22Rv1 (cell line): ENCODE data around the gene MDK.
A peak's percentile ranks its signal among the peaks of the same experiment; 100 is the strongest.
"Not testable (repeated sequence)": the region's sequence is repeated elsewhere in the genome, so short reads cannot be mapped to it uniquely, and the experiment has no call there.

ENCODE experiments used
- H3K27ac ChIP-seq: fragments of 450-650 bp; 2 replicates; pipeline ENCODE4 v1.5.1; 2017
- CTCF ChIP-seq: fragments of 450-650 bp; IDR thresholded peaks from 2 replicates; pipeline ENCODE4 v1.5.1; 2017; ENCODE audit warnings: mild to moderate bottlenecking
- ZFX ChIP-seq: fragments of 450-650 bp; IDR thresholded peaks from 2 replicates; pipeline ENCODE4 v1.6.1; 2017; ENCODE audit warnings: antibody characterized with exemption, borderline replicate concordance

Gene MDK

GRCh38 chr11:46367916-46368267 is 13.6 kb upstream of the MDK start:
- H3K27ac ChIP-seq = no peak overlapping the region

GRCh38 chr11:46369458-46370152 is 11.9 kb upstream of the MDK start:
- no peak overlapping the region for H3K27ac ChIP-seq

More at GRCh38 chr11:46367916-46368267, 13.6 kb upstream of the MDK start:
- TF ChIP-seq CTCF = peak; percentile 56
- no peak for TF ChIP-seq ZFX

GRCh38 chr11:46370253-46370652 is 11.2 kb upstream of the MDK start:
- no peak overlapping the region for H3K27ac ChIP-seq
- TF ChIP-seq CTCF (no peak), ZFX (no peak)

More at GRCh38 chr11:46369458-46370152, 11.9 kb upstream of the MDK start:
- TF ChIP-seq CTCF (peak; percentile 92), ZFX (no peak)

- H3K27ac ChIP-seq = not testable (repeated sequence)
Observed at GRCh38 chr11:46371262-46371661, 10.2 kb upstream of the MDK start.

GRCh38 chr11:46372086-46372485 is 9.4 kb upstream of the MDK start:
- TF ChIP-seq CTCF (no peak), ZFX (no peak)
- H3K27ac ChIP-seq = no peak overlapping the region

GRCh38 chr11:46372501-46372900 is 9.0 kb upstream of the MDK start:
- H3K27ac ChIP-seq = not testable (repeated sequence)

- H3K27ac ChIP-seq = no peak overlapping the region
- TF ChIP-seq CTCF = no peak
Observed at GRCh38 chr11:46373787-46374740, 7.4 kb upstream of the MDK start.

GRCh38 chr11:46374815-46375214 is 6.7 kb upstream of the MDK start:
- no peak overlapping the region for H3K27ac ChIP-seq
- no peak for TF ChIP-seq CTCF
- no peak for TF ChIP-seq ZFX
